ENCODE data around the gene METRNL.

DNA sequence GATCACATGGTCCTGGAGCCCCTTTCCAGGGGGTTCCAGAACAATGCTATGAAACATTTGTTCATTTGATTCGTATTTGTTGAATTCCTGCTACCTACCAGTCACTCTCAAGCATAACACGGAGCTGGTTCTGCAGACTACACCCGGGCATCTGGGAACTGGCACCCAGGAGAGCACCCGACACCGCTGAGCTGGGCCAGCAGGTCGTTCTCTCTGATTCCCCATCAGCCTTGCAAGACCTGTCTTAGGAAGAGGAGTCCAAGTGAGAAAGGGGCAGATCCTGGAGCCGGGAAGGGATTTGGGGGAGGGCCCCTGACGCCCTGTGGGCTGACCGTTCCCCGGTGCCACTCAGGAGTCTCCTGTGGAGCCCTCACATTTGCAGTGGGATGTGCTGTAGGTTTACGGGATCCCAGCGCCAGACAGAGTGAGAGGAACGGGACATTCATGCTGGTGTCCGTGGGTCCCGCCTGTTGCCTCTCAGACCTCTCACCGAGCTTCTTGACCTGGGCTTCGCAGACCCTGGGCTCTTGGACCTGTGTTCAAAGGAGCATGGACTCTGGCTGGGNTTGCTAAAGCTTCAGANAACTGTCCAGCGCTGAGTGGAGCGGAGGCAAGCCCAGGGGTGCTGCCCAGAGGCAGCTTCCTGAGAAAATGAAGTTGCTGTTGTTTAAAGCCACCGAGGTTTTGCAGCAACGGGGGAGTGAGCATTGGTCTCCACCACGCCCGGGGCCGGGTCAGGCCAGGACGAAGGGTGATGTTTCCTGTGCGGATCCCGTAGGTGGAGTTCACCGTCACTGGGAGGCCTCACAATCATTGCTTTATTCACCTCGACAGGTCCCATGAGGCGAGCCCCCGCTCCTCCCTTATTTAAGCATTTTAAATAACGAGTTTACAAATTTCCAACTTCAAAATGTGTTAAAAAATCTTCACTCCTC lies 49.2 kb downstream of the METRNL start:
- TF ChIP-seq, protein P1, sequence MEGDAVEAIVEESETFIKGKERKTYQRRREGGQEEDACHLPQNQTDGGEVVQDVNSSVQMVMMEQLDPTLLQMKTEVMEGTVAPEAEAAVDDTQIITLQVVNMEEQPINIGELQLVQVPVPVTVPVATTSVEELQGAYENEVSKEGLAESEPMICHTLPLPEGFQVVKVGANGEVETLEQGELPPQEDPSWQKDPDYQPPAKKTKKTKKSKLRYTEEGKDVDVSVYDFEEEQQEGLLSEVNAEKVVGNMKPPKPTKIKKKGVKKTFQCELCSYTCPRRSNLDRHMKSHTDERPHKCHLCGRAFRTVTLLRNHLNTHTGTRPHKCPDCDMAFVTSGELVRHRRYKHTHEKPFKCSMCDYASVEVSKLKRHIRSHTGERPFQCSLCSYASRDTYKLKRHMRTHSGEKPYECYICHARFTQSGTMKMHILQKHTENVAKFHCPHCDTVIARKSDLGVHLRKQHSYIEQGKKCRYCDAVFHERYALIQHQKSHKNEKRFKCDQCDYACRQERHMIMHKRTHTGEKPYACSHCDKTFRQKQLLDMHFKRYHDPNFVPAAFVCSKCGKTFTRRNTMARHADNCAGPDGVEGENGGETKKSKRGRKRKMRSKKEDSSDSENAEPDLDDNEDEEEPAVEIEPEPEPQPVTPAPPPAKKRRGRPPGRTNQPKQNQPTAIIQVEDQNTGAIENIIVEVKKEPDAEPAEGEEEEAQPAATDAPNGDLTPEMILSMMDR (conservative IDR thresholded peaks at IDR 0.05): no peak
- TF ChIP-seq ZFX (IDR thresholded peaks at IDR 0.05): no peak

All from C4-2B (cell line).